Esophagus squamous epithelium (tissue), 5 donors: ENCODE data around the gene TNFRSF12A. TPM values are rescaled to one million over a fixed set of nuclear protein-coding genes. Genes with fewer than 3 reads are reported as not detected.

Experiments
- DNase-seq: peaks from one replicate; lab custom pipeline; 2025; lab: John Stamatoyannopoulos, UW
- H3K27ac ChIP-seq, 4 donors: fragments of 200-600 bp; sonication (generic); one replicate each; pipeline ENCODE4 v1.5.1; 2016 to 2019; ENCODE audit warnings: mild to moderate bottlenecking in 1 of 4
- H3K27me3 ChIP-seq, 4 donors: fragments of 200-600 bp; sonication (generic); 1 replicate in 3 of 4; 2 replicates in 1 of 4; pipeline versions ENCODE4 v1.5.1 to v1.6.0; 2017 to 2021; ENCODE audit warnings: antibody characterized with exemption in 1 of 4
- H3K36me3 ChIP-seq, 3 donors: fragments of 200-600 bp; sonication (generic); one replicate each; pipeline ENCODE4 v1.5.1; 2016 to 2019
- H3K4me1 ChIP-seq, 3 donors: fragments of 200-600 bp; sonication (generic); one replicate each; pipeline ENCODE4 v1.5.1; 2017 to 2019
- H3K4me3 ChIP-seq, 4 donors: fragments of 200-600 bp; sonication (generic); 1 replicate in 3 of 4; 2 replicates in 1 of 4; pipeline ENCODE4 v1.5.1; 2016 to 2019; ENCODE audit warnings: mild to moderate bottlenecking in 2 of 4, moderate library complexity in 1 of 4
- H3K9me3 ChIP-seq, 3 donors: fragments of 200-600 bp; sonication (generic); one replicate each; pipeline ENCODE4 v1.5.1; 2016 to 2019
- POLR2A ChIP-seq, 4 donors: fragments of 450-650 bp; IDR thresholded peaks; one replicate each; pipeline ENCODE4 v1.6.1; 2017; ENCODE audit warnings: antibody characterized with exemption in 4 of 4, mild to moderate bottlenecking in 4 of 4, moderate library complexity in 3 of 4
- WGBS, 2 donors: methylation state at CpG; one replicate each; pipeline ENCODE4 v1.1.5; 2018; 5-methylcytosine and 5-hydroxymethylcytosine counted together
- intact Hi-C: fragments of 100-400 bp; cut with DNase I; formaldehyde crosslinking; loops from one replicate; pipeline ENCODE4 v1.15.0; 2022
- total RNA-seq, 4 donors: library from RNA; depleted of rRNA; stranded (reverse); fragments of >200 nt; gene quantifications; one replicate each; pipeline ENCODE4 v1.1.0, GENCODE V29; 2016
- TF ChIP-seq, protein P1 (sequence below), 6 experiments: fragments of 450-650 bp in 4 of 6; fragments of 200-600 bp in 2 of 6; sonication (generic) in 2 of 6; IDR thresholded peaks; one replicate each; pipeline ENCODE4 v1.5.1; 2016 to 2019; ENCODE audit warnings: antibody characterized with exemption in 6 of 6, mild to moderate bottlenecking in 4 of 6, moderate library complexity in 4 of 6
- donor health status: DM: yes; HTN: yes; CAD: no.

Gene TNFRSF12A
- total RNA-seq, 4 donors from 2014 or later: 15.3 to 46.0 (median 28.6) TPM

DNA sequence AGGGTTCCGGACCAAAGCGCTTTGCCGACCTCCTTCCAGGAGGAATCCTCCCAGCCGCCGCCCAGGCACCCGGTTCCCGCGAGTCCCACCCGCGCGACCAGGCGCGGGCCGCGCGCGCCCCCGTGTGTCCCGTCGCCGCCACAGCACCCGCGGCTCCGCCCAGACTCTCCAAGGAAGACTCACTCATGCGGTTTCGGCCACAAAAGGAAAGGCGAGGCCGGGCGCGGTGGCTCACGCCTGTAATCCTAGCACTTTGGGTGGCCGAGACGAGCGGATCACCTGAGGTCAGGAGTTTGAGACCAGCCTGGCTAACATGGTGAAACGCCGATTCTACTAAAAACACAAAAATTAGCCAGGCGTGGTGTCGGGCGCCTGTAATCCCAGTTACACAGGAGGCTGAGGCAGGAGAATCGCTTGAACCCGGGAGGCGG is 36.4 kb upstream of the TNFRSF12A start:
- H3K9me3 ChIP-seq: no peaks in the 10 kb centered on the region
- DNase-seq: no peak
- 8 to 31% methylated on average over 7 to 18 of the region's 42 CpGs for WGBS, 2 donors
- H3K27me3 ChIP-seq: peaks cover 0 to 36% (median 0%) of the 10 kb centered on the region in 4 donors
- no peak for TF ChIP-seq POLR2A (IDR thresholded peaks at IDR 0.05)
- TF ChIP-seq, protein P1, sequence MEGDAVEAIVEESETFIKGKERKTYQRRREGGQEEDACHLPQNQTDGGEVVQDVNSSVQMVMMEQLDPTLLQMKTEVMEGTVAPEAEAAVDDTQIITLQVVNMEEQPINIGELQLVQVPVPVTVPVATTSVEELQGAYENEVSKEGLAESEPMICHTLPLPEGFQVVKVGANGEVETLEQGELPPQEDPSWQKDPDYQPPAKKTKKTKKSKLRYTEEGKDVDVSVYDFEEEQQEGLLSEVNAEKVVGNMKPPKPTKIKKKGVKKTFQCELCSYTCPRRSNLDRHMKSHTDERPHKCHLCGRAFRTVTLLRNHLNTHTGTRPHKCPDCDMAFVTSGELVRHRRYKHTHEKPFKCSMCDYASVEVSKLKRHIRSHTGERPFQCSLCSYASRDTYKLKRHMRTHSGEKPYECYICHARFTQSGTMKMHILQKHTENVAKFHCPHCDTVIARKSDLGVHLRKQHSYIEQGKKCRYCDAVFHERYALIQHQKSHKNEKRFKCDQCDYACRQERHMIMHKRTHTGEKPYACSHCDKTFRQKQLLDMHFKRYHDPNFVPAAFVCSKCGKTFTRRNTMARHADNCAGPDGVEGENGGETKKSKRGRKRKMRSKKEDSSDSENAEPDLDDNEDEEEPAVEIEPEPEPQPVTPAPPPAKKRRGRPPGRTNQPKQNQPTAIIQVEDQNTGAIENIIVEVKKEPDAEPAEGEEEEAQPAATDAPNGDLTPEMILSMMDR (IDR thresholded peaks at IDR 0.05): peak; percentile 91 to 98 (median 94)
- intact Hi-C loops: no loop called here
- peak overlapping the region in 3 of 4 donors; percentile 8 to 47 (median 29) for H3K4me3 ChIP-seq
- peak overlapping the region in 2 of 4 donors; percentile 2 to 48 for H3K27ac ChIP-seq
- no peaks in the 10 kb centered on the region for H3K36me3 ChIP-seq
- peaks cover 15 to 64% (median 34%) of the 10 kb centered on the region in 3 donors for H3K4me1 ChIP-seq

GRCh38 chr16:2985462-2985861 is 34.7 kb upstream of the TNFRSF12A start:
- H3K4me1 ChIP-seq: peaks cover 6 to 49% (median 24%) of the 10 kb centered on the region in 3 donors
- intact Hi-C loops: no loop called here
- DNase-seq: no peak

DNA sequence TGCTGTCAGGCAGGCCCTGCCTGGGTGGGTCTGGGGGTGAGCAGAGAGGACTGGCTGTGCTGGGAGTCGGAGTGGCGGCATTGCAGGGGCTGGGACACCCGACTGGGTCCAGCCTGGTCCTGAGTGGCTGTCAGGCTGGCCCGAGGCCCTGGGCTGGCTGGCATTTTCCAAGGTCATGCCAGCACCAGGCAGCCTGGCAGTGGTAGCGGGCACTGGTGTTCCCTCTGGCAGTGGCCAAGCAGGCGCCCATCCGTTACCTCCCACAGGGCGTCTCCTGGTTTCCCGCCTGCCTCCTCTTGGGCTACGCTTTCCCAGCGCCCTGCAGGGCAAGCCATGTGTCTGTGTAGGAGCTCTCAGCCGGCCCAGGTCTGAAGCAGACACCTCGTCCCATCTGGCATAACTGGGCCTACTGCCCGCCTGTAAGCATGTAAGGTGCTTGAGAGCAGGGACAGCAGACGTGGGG is 34.2 kb upstream of the TNFRSF12A start:
- peak overlapping the region in 1 of 4 donors; percentile 52 for H3K27ac ChIP-seq
- TF ChIP-seq, protein P1 (IDR thresholded peaks at IDR 0.05): no peak
- no peak for TF ChIP-seq POLR2A (IDR thresholded peaks at IDR 0.05)

More at GRCh38 chr16:2985462-2985861, 34.7 kb upstream of the TNFRSF12A start:
- H3K9me3 ChIP-seq: no peaks in the 10 kb centered on the region
- H3K36me3 ChIP-seq: no peaks in the 10 kb centered on the region
- 52 to 57% methylated on average over 3 to 8 of the region's 9 CpGs for WGBS, 2 donors
- H3K4me3 ChIP-seq: no peak overlapping the region
- peak overlapping the region in 1 of 4 donors; percentile 52 for H3K27ac ChIP-seq
- peaks cover 0 to 41% (median 0%) of the 10 kb centered on the region in 4 donors for H3K27me3 ChIP-seq
- TF ChIP-seq, protein P1 (IDR thresholded peaks at IDR 0.05): no peak
- TF ChIP-seq POLR2A (IDR thresholded peaks at IDR 0.05): no peak

DNA sequence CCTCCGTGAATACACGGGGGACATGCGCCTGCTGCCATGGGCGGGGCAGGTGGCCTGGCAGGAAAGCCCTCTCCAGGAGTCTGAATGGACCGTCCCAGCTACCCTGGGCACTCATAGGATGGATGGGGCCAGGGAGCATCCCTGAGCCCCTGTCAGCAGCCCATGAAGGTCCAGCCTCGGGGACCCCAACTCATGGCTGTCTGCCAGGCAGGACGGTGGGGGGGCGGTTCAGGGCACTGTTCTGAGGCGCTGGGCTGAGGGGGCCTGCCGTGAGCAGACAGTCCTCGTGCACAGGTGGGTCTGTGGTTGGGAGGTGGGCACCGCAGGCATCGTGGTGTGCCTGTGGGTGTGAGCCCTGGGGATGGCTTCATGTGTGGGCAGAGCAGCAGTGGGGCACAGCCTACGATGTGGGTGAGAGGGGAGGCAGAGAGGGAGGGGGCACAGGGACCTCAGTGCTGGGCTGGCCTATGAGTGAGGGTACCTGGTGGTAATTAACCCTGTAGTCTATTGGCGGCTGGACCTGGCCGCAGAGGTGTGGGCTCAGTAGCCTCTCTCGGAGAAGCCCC is 33.5 kb upstream of the TNFRSF12A start:
- H3K27me3 ChIP-seq: peaks cover 0 to 49% (median 0%) of the 10 kb centered on the region in 4 donors
- peaks cover 6 to 52% (median 18%) of the 10 kb centered on the region in 3 donors for H3K4me1 ChIP-seq
- intact Hi-C loops: no loop called here
- H3K4me3 ChIP-seq: no peak overlapping the region
- no peaks in the 10 kb centered on the region for H3K36me3 ChIP-seq
- H3K27ac ChIP-seq: no peak overlapping the region
- no peak for DNase-seq
- WGBS, 2 donors: 61 to 90% methylated on average over 2 to 6 of the region's 17 CpGs
- H3K9me3 ChIP-seq: no peaks in the 10 kb centered on the region
- no peak for TF ChIP-seq POLR2A (IDR thresholded peaks at IDR 0.05)
- TF ChIP-seq, protein P1 (IDR thresholded peaks at IDR 0.05): no peak

More for the DNA sequence above, 34.2 kb upstream of the TNFRSF12A start:
- WGBS, 2 donors: 60 to 75% methylated on average over 2 to 7 of the region's 15 CpGs
- Histone ChIP-seq H3K36me3 (no peaks in the 10 kb centered on the region), H3K4me3 (no peak overlapping the region), H3K9me3 (no peaks in the 10 kb centered on the region), H3K27me3 (peaks cover 0 to 45% (median 0%) of the 10 kb centered on the region in 4 donors), H3K4me1 (peaks cover 6 to 49% (median 21%) of the 10 kb centered on the region in 3 donors)
- DNase-seq: no peak
- intact Hi-C loops: no loop called here

DNA sequence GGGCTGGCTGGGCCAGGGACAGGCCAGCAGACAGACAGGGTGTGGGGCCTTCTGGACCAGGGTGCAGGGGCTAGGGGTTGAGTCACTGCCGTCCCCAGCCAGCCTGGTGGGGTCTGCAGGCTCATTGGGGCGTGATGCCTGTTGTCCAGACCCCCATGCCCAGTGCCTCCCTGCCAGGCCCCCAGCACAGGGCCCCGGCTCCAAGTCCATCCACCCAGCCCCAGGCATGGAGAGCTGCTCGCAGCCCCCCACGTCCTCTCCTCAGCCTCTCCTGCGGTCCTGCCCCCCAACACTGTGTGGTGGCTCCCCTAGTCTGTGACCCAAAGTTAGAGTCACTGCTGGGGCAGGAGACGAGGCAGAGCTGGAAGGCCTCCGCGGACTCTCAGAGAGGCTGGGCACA is 32.9 kb upstream of the TNFRSF12A start:
- intact Hi-C loops: no loop called here
- TF ChIP-seq, protein P1 (IDR thresholded peaks at IDR 0.05): no peak
- no peak for TF ChIP-seq POLR2A (IDR thresholded peaks at IDR 0.05)
- H3K27ac ChIP-seq: no peak overlapping the region
- WGBS, 2 donors: 100% methylated on average over 1 of the region's 9 CpGs; no CpG with 5 or more reads in 1 of the 2 donors
- no peak overlapping the region for H3K4me3 ChIP-seq
- H3K9me3 ChIP-seq: no peaks in the 10 kb centered on the region
- DNase-seq: no peak
- no peaks in the 10 kb centered on the region for H3K36me3 ChIP-seq
- peaks cover 10 to 57% (median 21%) of the 10 kb centered on the region in 3 donors for H3K4me1 ChIP-seq
- H3K27me3 ChIP-seq: peaks cover 0 to 49% (median 0%) of the 10 kb centered on the region in 4 donors
